Vagina (tissue), 2 donors: ENCODE results near the gene FAT3. TPM values are rescaled to one million over a fixed set of nuclear protein-coding genes. Genes with fewer than 3 reads are reported as not detected.

ENCODE experiments used
- DNase-seq, 2 donors: peaks; one replicate each; pipeline ENCODE4 v3.0.0-alpha.2; 2017; ENCODE audit errors: extremely low spot score in 2 of 2
- H3K27ac ChIP-seq: fragments of 200-600 bp; sonication (generic); one replicate; pipeline ENCODE4 v1.5.1; 2019
- H3K27me3 ChIP-seq: fragments of 200-600 bp; sonication (generic); one replicate; pipeline ENCODE4 v1.5.1; 2019
- H3K36me3 ChIP-seq, 2 donors: fragments of 200-600 bp; sonication (generic); one replicate each; pipeline ENCODE4 v1.5.1; 2017 to 2019
- H3K4me1 ChIP-seq: fragments of 200-600 bp; sonication (generic); one replicate; pipeline ENCODE4 v1.5.1; 2019
- H3K4me3 ChIP-seq, 2 donors: fragments of 200-600 bp; sonication (generic); 1 replicate in 1 of 2; 2 replicates in 1 of 2; pipeline ENCODE4 v1.5.1; 2016 to 2019
- H3K9me3 ChIP-seq: fragments of 200-600 bp; sonication (generic); one replicate; pipeline ENCODE4 v1.5.1; 2019
- POLR2A ChIP-seq, 2 donors: fragments of 450-650 bp; IDR thresholded peaks; one replicate each; pipeline ENCODE4 v1.6.1; 2017; ENCODE audit warnings: antibody characterized with exemption in 2 of 2, mild to moderate bottlenecking in 2 of 2, moderate library complexity in 2 of 2
- POLR2AphosphoS5 ChIP-seq, 2 donors: sonication (generic); formaldehyde crosslinking; IDR thresholded peaks; one replicate each; pipeline ENCODE4 v1.9.0; 2017; ENCODE audit warnings: antibody characterized with exemption in 2 of 2, mild to moderate bottlenecking in 2 of 2, low read depth in 1 of 2; ENCODE audit not compliant: insufficient read depth in 1 of 2
- intact Hi-C: fragments of 100-400 bp; cut with DNase I; formaldehyde crosslinking; loops from one replicate; pipeline ENCODE4 v1.15.1; 2023
- total RNA-seq: library from RNA; depleted of rRNA; stranded (reverse); fragments of >200 nt; gene quantifications from one replicate; pipeline ENCODE4 v1.2.3, GENCODE V29; 2016
- TF ChIP-seq, protein P1 (sequence below), 3 experiments: fragments of 450-650 bp in 2 of 3; fragments of 200-600 bp in 1 of 3; sonication (generic) in 1 of 3; IDR thresholded peaks; one replicate each; pipeline ENCODE4 v1.5.1; 2017 to 2019; ENCODE audit warnings: antibody characterized with exemption in 3 of 3, mild to moderate bottlenecking in 2 of 3, moderate library complexity in 2 of 3

FAT3 gene
- total RNA-seq, 1 donor from 2014 or later, result 9.6 TPM

DNA sequence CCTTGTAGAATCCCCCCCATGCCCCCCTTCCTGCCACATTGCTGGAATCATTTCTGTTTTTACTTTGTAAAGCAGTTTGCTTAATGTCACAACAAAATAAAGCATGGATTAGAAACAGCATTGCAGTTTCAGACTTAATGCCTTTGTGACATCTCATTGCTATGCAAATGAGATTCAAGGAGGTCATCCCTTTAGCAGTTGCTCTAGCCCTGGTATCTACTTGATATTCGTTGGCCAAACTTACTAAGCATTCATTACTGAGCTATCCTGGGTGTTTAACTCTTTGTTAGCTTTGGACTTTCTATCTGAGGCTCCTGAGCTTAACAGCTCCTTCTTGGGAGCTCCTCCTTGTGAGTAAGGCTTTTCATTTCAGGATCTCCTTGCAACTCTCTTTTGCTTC lies 16.3 kb downstream of the FAT3 start:
- intact Hi-C loops, result no loop called here

GRCh38 chr11:92245700-92246271 lies 21.2 kb downstream of the FAT3 start:
- Histone ChIP-seq H3K27me3 (no peaks in the 10 kb centered on the region), H3K36me3 (no peaks in the 10 kb centered on the region), H3K9me3 (no peaks in the 10 kb centered on the region), H3K4me1 (no peaks in the 10 kb centered on the region), H3K27ac (no peak overlapping the region), H3K4me3 (no peak overlapping the region)
- TF ChIP-seq POLR2A (IDR thresholded peaks at IDR 0.05) (no peak), POLR2AphosphoS5 (IDR thresholded peaks at IDR 0.05; ENCODE audit: insufficient read depth in 1 of 2, low read depth in 1 of 2) (no peak)
- TF ChIP-seq, protein P1, sequence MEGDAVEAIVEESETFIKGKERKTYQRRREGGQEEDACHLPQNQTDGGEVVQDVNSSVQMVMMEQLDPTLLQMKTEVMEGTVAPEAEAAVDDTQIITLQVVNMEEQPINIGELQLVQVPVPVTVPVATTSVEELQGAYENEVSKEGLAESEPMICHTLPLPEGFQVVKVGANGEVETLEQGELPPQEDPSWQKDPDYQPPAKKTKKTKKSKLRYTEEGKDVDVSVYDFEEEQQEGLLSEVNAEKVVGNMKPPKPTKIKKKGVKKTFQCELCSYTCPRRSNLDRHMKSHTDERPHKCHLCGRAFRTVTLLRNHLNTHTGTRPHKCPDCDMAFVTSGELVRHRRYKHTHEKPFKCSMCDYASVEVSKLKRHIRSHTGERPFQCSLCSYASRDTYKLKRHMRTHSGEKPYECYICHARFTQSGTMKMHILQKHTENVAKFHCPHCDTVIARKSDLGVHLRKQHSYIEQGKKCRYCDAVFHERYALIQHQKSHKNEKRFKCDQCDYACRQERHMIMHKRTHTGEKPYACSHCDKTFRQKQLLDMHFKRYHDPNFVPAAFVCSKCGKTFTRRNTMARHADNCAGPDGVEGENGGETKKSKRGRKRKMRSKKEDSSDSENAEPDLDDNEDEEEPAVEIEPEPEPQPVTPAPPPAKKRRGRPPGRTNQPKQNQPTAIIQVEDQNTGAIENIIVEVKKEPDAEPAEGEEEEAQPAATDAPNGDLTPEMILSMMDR (IDR thresholded peaks at IDR 0.05), result no peak
- no peak for DNase-seq
- intact Hi-C loops, result no loop called here

More for the DNA sequence above, 16.3 kb downstream of the FAT3 start:
- DNase-seq, result no peak
- TF ChIP-seq POLR2A (IDR thresholded peaks at IDR 0.05) (no peak), POLR2AphosphoS5 (IDR thresholded peaks at IDR 0.05; ENCODE audit: insufficient read depth in 1 of 2, low read depth in 1 of 2) (no peak)
- TF ChIP-seq, protein P1 (IDR thresholded peaks at IDR 0.05), result no peak
- no peaks in the 10 kb centered on the region for H3K4me1 ChIP-seq
- H3K27me3 ChIP-seq, result no peaks in the 10 kb centered on the region
- H3K27ac ChIP-seq, result no peak overlapping the region
- H3K9me3 ChIP-seq, result no peaks in the 10 kb centered on the region
- H3K4me3 ChIP-seq, result no peak overlapping the region
- no peaks in the 10 kb centered on the region for H3K36me3 ChIP-seq

GRCh38 chr11:92246630-92247029 lies 22.0 kb downstream of the FAT3 start:
- H3K4me1 ChIP-seq, result no peaks in the 10 kb centered on the region
- H3K9me3 ChIP-seq, result no peaks in the 10 kb centered on the region
- H3K27me3 ChIP-seq, result no peaks in the 10 kb centered on the region
- intact Hi-C loops, result no loop called here
- H3K36me3 ChIP-seq, result no peaks in the 10 kb centered on the region
- TF ChIP-seq POLR2A (IDR thresholded peaks at IDR 0.05) (no peak), POLR2AphosphoS5 (IDR thresholded peaks at IDR 0.05; ENCODE audit: insufficient read depth in 1 of 2, low read depth in 1 of 2) (no peak)
- TF ChIP-seq, protein P1 (IDR thresholded peaks at IDR 0.05), result no peak
- H3K27ac ChIP-seq, result no peak overlapping the region
- no peak overlapping the region for H3K4me3 ChIP-seq
- no peak for DNase-seq

- Histone ChIP-seq H3K9me3 (no peaks in the 10 kb centered on the region), H3K4me1 (no peaks in the 10 kb centered on the region), H3K27ac (no peak overlapping the region), H3K27me3 (no peaks in the 10 kb centered on the region), H3K4me3 (no peak overlapping the region), H3K36me3 (no peaks in the 10 kb centered on the region)
- no peak for DNase-seq
- TF ChIP-seq, protein P1 (IDR thresholded peaks at IDR 0.05), result no peak
- TF ChIP-seq POLR2AphosphoS5 (IDR thresholded peaks at IDR 0.05; ENCODE audit: insufficient read depth in 1 of 2, low read depth in 1 of 2) (no peak), POLR2A (IDR thresholded peaks at IDR 0.05) (no peak)
- intact Hi-C loops, result no loop called here
Observed at GRCh38 chr11:92249156-92249753, 24.6 kb downstream of the FAT3 start.

DNA sequence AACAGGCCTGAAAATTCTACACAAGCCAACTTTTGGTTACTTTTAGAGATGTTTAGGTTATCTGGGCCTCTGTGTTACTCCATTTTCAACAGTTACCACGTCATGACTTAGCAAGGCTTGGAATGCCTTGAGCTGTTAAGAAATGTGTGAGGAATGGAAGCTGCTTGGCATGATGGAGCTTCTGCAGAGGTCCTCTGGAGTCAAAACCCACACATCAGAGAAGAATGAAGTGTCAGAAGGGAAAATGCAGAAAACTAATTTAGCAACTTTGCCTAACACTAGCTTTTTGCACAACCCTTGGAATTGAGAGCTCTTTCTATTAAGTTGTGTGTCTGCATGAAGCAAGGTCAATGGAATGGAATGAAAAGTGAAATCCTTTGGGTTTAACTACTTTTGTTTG lies 27.4 kb downstream of the FAT3 start:
- intact Hi-C loops, result no loop called here
- Histone ChIP-seq H3K4me1 (no peaks in the 10 kb centered on the region), H3K27me3 (no peaks in the 10 kb centered on the region), H3K4me3 (no peak overlapping the region), H3K27ac (no peak overlapping the region), H3K9me3 (no peaks in the 10 kb centered on the region), H3K36me3 (no peaks in the 10 kb centered on the region)
- DNase-seq, result no peak
- no peak for TF ChIP-seq POLR2A (IDR thresholded peaks at IDR 0.05)
- TF ChIP-seq, protein P1 (IDR thresholded peaks at IDR 0.05), result no peak
- no peak for TF ChIP-seq POLR2AphosphoS5 (IDR thresholded peaks at IDR 0.05; ENCODE audit: insufficient read depth in 1 of 2, low read depth in 1 of 2)
